T-helper 2 cell treated with Interferon-gamma antibody and Interleukin-4, amounts not matched to agents 5 μg/mL and 100 μg/mL, for 36 hours (primary cell): Measurements from ENCODE around the gene MAP4K1.
A peak's percentile ranks its signal among the peaks of the same experiment; 100 is the strongest.

Experiments used
- DNase-seq: peaks from one replicate; pipeline ENCODE4 v3.0.0; 2021; ENCODE audit warnings: low spot score
- H3K27ac Mint-ChIP-seq: one replicate; pipeline ENCODE4 v1.8.0; 2021; ENCODE audit warnings: mild to moderate bottlenecking, mixed read lengths
- H3K27me3 Mint-ChIP-seq: one replicate; pipeline ENCODE4 v1.8.0; 2021; ENCODE audit warnings: low read depth, mixed read lengths
- H3K36me3 Mint-ChIP-seq: one replicate; pipeline ENCODE4 v1.8.0; 2021; ENCODE audit warnings: low read depth, mixed read lengths
- H3K4me1 Mint-ChIP-seq: one replicate; pipeline ENCODE4 v1.8.0; 2021; ENCODE audit warnings: low read depth, mixed read lengths
- H3K4me3 Mint-ChIP-seq: one replicate; pipeline ENCODE4 v1.8.0; 2022; ENCODE audit warnings: mild to moderate bottlenecking, moderate library complexity, mixed read lengths
- H3K9me3 Mint-ChIP-seq: one replicate; pipeline ENCODE4 v1.8.0; 2021; ENCODE audit warnings: mixed read lengths

Gene MAP4K1

DNA sequence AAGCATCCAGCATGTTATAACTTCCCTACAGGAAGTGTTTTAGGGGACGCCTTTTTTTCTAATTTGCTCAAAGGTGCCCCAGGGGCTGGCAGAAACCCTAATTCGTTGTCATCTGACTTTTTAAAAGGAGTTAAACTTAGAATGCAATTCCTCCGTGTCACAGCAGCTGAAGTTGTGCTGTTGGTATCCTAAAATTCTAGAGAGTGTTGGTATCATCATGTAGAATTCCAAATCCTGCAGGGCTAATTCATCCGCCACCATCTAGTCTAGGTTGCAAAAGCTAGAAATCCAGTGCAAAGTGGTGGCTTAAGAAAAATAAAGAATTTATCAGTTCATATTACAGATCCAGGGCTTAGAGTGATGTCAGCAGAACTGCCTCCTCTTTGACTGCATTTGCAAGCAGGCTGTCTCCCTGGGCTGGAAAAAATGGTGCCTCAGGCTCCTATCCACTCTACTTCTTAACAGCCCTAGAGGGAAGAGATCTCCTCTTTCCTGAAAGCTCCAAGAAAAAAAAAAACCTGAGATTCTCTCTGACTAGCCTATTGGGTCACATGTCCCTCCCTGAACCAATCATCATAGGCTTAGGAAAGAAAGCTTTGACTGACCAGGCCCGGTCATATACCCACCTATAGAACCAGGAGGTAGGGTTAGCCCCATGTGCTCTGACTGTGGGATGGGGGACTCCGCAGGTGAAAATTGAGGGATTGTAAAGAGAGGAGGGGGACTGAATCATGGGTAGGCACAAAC lies 73.0 kb downstream of the MAP4K1 start:
- DNase-seq, result no peak
- H3K27me3 Mint-ChIP-seq, result no peaks in the 10 kb centered on the region
- H3K27ac Mint-ChIP-seq, result peak overlapping the region; percentile 49
- peak overlapping the region; percentile 17 for H3K4me3 Mint-ChIP-seq
- peaks cover 6% of the 10 kb centered on the region for H3K36me3 Mint-ChIP-seq
- H3K9me3 Mint-ChIP-seq, result peaks cover 8% of the 10 kb centered on the region
- H3K4me1 Mint-ChIP-seq, result peaks cover 23% of the 10 kb centered on the region

DNA sequence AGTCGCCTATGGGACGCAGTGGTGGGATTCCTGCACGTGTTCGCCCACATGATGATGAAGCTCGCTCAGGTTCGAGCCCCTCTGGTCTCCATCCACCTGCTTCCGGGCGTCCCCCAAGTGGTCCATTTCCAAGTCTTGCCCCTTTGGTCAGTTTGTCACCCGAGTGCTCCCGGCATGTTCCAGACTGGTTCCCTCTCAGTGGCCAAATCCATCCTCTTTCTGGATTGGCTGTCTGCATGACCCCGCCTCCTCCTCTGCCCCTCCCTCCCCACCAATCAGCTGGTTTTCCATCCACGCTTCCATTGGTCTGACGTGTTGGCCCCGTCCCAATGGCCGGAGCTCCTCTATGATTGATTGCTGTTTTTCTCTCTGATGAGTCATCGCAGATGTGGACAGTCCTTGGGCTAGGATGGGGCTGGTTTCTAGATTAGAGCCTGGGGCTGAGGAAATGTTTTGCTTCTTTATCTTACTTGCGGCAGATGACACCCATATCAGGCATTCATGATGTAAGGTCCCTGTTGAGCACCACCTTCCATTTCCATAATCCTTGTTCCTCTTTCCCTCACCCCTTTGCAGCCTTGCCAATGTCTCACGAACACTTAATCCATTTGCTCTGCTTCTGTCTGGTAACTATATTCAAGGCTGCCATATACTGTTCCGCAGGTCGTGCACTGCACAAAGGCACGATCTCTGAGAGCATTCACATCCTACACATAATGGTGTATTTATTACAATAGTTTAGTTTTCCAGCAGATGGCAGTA lies 73.8 kb downstream of the MAP4K1 start:
- H3K4me3 Mint-ChIP-seq, result peak overlapping the region; percentile 32
- peaks cover 9% of the 10 kb centered on the region for H3K9me3 Mint-ChIP-seq
- peaks cover 7% of the 10 kb centered on the region for H3K36me3 Mint-ChIP-seq
- peak overlapping the region; percentile 80 for H3K27ac Mint-ChIP-seq
- peak; percentile 30 for DNase-seq
- peaks cover 30% of the 10 kb centered on the region for H3K4me1 Mint-ChIP-seq
- H3K27me3 Mint-ChIP-seq, result no peaks in the 10 kb centered on the region

DNA sequence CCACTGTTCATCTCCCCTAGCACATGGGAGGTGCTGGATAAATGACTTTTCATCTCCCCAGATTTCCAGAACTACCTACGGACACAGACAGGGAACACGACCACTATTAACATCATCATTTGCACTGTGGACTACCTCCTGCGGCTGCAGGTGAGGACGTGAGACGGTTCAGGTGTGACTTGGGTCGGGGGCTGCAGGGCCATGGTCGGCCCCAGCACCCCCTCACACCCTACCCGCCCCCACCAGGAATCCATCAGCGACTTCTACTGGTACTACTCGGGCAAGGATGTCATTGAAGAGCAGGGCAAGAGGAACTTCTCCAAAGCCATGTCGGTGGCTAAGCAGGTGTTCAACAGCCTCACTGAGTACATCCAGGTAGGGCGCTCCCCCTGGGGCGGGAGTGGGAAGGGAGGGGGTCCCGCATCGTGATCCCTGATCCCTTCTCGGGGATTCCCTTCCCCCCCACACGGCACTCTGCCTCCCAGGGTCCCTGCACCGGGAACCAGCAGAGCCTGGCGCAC lies 74.4 kb downstream of the MAP4K1 start:
- Mint-ChIP-seq H3K36me3 (peaks cover 14% of the 10 kb centered on the region), H3K9me3 (peaks cover 9% of the 10 kb centered on the region), H3K4me1 (peaks cover 37% of the 10 kb centered on the region), H3K27ac (no peak overlapping the region), H3K4me3 (no peak overlapping the region), H3K27me3 (no peaks in the 10 kb centered on the region)
- DNase-seq, result no peak

DNA sequence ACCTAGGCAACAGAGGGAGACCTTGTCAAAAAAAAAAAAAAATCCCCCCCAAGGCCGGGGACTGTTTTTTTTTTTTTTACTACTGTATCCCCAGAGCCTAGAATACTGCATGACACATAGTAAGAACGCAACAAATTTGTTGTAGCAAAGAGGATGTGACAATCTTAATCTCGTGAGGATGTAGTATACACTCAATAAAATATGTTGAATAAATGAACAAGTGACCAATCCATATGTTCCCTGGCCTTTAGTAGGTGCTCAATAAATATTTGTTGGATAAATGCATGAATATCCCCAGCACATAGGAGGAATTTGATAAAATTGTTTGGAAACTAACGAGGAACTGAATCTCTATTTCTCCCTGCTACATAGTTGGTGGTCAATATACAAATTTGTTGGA lies 75.7 kb downstream of the MAP4K1 start:
- no peak for DNase-seq
- peaks cover 19% of the 10 kb centered on the region for H3K36me3 Mint-ChIP-seq
- peaks cover 13% of the 10 kb centered on the region for H3K9me3 Mint-ChIP-seq
- H3K27ac Mint-ChIP-seq, result no peak overlapping the region
- H3K4me1 Mint-ChIP-seq, result peaks cover 46% of the 10 kb centered on the region
- H3K27me3 Mint-ChIP-seq, result no peaks in the 10 kb centered on the region
- H3K4me3 Mint-ChIP-seq, result no peak overlapping the region

DNA sequence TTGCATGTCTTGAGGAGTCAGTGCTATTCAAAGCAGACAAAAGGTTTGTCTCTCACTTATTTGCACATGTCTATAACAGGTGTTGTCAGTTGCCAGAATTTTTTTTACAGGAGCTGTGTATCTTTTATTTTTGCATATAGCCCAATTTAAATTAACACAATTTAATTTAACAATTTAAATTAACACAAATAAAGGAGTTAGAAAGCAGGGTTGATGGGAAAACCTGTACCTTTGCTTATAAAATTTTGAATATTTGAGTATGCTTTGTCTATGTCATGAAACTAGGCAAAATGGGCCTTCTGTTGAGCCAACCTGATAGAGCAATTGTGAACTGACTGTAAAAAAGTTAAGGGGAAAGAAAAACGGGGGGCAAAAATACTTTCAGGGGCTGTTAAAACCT lies 78.0 kb downstream of the MAP4K1 start:
- Mint-ChIP-seq H3K27ac (peak overlapping the region; percentile 94), H3K4me3 (peak overlapping the region; percentile 79), H3K4me1 (peaks cover 47% of the 10 kb centered on the region), H3K36me3 (peaks cover 31% of the 10 kb centered on the region), H3K27me3 (no peaks in the 10 kb centered on the region), H3K9me3 (peaks cover 31% of the 10 kb centered on the region)
- DNase-seq, result no peak

DNA sequence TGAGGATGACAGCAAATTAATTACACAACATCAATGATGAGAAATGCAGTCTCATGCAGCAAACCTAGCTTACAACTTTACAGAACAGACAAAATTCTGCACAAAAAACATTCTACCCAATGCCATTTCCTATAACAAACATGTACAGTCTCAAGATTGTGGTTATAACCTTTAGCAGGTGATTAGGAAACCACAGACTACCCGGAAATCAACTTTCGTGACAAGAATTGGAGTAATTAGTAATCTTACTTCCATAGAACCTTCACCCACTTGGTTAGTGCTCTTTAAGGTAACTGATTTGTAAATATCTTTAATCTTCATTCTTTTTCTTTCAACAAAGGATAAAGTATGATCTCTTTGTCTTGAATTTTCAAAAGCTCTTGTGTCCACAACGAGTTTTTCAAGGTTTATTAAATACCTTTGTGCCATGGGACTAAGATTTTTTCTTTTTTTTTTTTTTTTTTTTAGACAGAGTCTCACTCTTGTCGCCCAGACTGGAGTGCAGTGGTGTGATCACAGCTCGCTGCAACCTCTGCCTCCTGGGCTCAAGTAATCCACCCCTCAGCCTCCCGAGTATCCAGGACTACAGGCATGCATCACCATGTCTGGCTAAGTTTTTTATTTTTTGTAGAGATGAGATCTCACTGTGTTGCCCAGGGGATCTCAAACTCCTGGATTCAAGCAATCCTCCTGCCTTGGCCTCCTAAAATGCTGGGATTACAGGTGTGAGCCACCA lies 78.8 kb downstream of the MAP4K1 start:
- H3K27ac Mint-ChIP-seq, result peak overlapping the region; percentile 94
- peak overlapping the region; percentile 79 for H3K4me3 Mint-ChIP-seq

DNA sequence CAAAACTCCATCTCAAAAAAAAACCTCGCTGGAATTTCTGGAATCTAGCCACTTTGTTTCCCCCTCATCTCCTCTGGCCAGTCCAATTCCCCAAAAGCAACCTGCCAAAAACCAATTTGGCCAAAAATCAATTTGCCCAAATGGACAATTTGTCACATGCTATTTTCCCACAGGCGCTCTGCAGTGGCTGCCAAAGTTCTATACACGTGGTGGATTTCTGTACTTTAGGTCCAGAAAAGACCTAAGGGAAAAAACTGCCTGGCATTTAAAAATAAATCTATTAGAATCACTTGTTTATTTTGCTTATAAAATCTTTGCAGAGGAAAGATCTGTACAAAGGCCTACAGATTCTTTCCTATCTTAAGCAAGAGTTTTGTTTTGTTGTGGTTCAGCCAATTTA lies 79.4 kb downstream of the MAP4K1 start:
- H3K36me3 Mint-ChIP-seq, result peaks cover 39% of the 10 kb centered on the region
- H3K4me1 Mint-ChIP-seq, result peaks cover 37% of the 10 kb centered on the region
- H3K9me3 Mint-ChIP-seq, result peaks cover 39% of the 10 kb centered on the region
- no peaks in the 10 kb centered on the region for H3K27me3 Mint-ChIP-seq
- peak overlapping the region; percentile 79 for H3K4me3 Mint-ChIP-seq
- H3K27ac Mint-ChIP-seq, result peak overlapping the region; percentile 94
- DNase-seq, result no peak

More for the DNA sequence above, 78.8 kb downstream of the MAP4K1 start:
- Mint-ChIP-seq H3K36me3 (peaks cover 37% of the 10 kb centered on the region), H3K27me3 (no peaks in the 10 kb centered on the region), H3K4me1 (peaks cover 40% of the 10 kb centered on the region), H3K9me3 (peaks cover 39% of the 10 kb centered on the region)
- DNase-seq, result peak; percentile 62
